Naive thymus-derived CD4-positive, alpha-beta T cell (primary cell): ENCODE measurements around the gene LCNL1. TPM values are rescaled to one million over a fixed set of nuclear protein-coding genes. Genes with fewer than 3 reads are reported as not detected.

Source experiments
- ATAC-seq: fragments of 150-1000 bp; cut with Tn5 transposase; 2 replicates; pipeline ENCODE4 v1.10.0; 2021; ENCODE audit warnings: mild to moderate bottlenecking, moderate library complexity
- CTCF ChIA-PET: fragments of 350-600 bp; sonication (Branson Sonifier 250); formaldehyde crosslinking; loops from one replicate; lab custom pipeline; 2021; ENCODE audit warnings: antibody characterized with exemption; lab: Charles Lee
- POLR2A ChIA-PET: fragments of 350-600 bp; sonication (Branson Sonifier 250); formaldehyde crosslinking; loops from one replicate; lab custom pipeline; 2021; ENCODE audit warnings: antibody characterized with exemption, inconsistent platforms; lab: Charles Lee
- DNase-seq, 9 donors: peaks; one replicate each; pipeline versions ENCODE4 v3.0.0 to v3.0.0-alpha.2; 2020 to 2022; ENCODE audit warnings: mixed read lengths in 1 of 9
- H3K27ac ChIP-seq: one replicate; pipeline ENCODE4 v1.7.0; 2013; ENCODE audit warnings: mild to moderate bottlenecking, low read depth, low read length, moderate library complexity
- H3K27me3 ChIP-seq, 2 donors: one replicate each; pipeline ENCODE4 v1.7.0; 2013; ENCODE audit warnings: low read length in 2 of 2, mild to moderate bottlenecking in 2 of 2, moderate library complexity in 2 of 2; ENCODE audit not compliant: control insufficient read depth in 2 of 2, insufficient read depth in 2 of 2
- H3K36me3 ChIP-seq, 3 experiments: 1 replicate in 2 of 3; 2 replicates in 1 of 3; pipeline ENCODE4 v1.7.0; 2013; ENCODE audit warnings: low read length in 3 of 3, mild to moderate bottlenecking in 3 of 3, moderate library complexity in 1 of 3; ENCODE audit not compliant: insufficient read depth in 3 of 3, control insufficient read depth in 2 of 3
- H3K4me1 ChIP-seq, 2 donors: one replicate each; pipeline ENCODE4 v1.7.0; 2013; ENCODE audit warnings: low read length in 2 of 2, mild to moderate bottlenecking in 2 of 2, moderate library complexity in 1 of 2; ENCODE audit not compliant: control insufficient read depth in 2 of 2, insufficient read depth in 2 of 2
- H3K4me3 ChIP-seq: 2 replicates; pipeline ENCODE4 v1.7.0; 2013; ENCODE audit warnings: mild to moderate bottlenecking, low read length
- H3K9me3 ChIP-seq, 3 experiments: 1 replicate in 2 of 3; 2 replicates in 1 of 3; pipeline ENCODE4 v1.7.0; 2013; ENCODE audit warnings: low read length in 3 of 3; ENCODE audit not compliant: control insufficient read depth in 2 of 3
- H3K27ac Mint-ChIP-seq, 9 donors: one replicate each; pipeline ENCODE4 v1.8.0; 2020 to 2022; ENCODE audit warnings: mixed read lengths in 9 of 9, mild to moderate bottlenecking in 8 of 9, moderate library complexity in 5 of 9, inconsistent platforms in 2 of 9
- H3K27me3 Mint-ChIP-seq, 5 donors: one replicate each; pipeline ENCODE4 v1.8.0; 2021 to 2022; ENCODE audit warnings: mixed read lengths in 5 of 5, mild to moderate bottlenecking in 1 of 5
- H3K36me3 Mint-ChIP-seq, 5 donors: one replicate each; pipeline ENCODE4 v1.8.0; 2020 to 2022; ENCODE audit warnings: mixed read lengths in 5 of 5, mild to moderate bottlenecking in 3 of 5, inconsistent platforms in 1 of 5
- H3K4me1 Mint-ChIP-seq, 7 donors: one replicate each; pipeline ENCODE4 v1.8.0; 2020 to 2022; ENCODE audit warnings: mixed read lengths in 7 of 7, mild to moderate bottlenecking in 3 of 7, inconsistent platforms in 1 of 7
- H3K4me3 Mint-ChIP-seq, 10 donors: one replicate each; pipeline ENCODE4 v1.8.0; 2020 to 2022; ENCODE audit warnings: mild to moderate bottlenecking in 10 of 10, mixed read lengths in 10 of 10, moderate library complexity in 6 of 10, inconsistent platforms in 2 of 10
- H3K9me3 Mint-ChIP-seq, 11 donors: one replicate each; pipeline ENCODE4 v1.8.0; 2020 to 2022; ENCODE audit warnings: mixed read lengths in 11 of 11, mild to moderate bottlenecking in 4 of 11, inconsistent platforms in 1 of 11, moderate library complexity in 1 of 11
- intact Hi-C, 2 donors: fragments of 100-400 bp; cut with micrococcal nuclease; formaldehyde crosslinking; loops; one replicate each; pipeline ENCODE4 v1.15.1; 2023
- polyA plus RNA-seq, 2 donors: library from polyadenylated mRNA; unstranded; fragments of 300-500 nt; fragmentation: Illumina TruSeq; gene quantifications; one replicate each; pipeline ENCODE4 v1.2.3, GENCODE V29; 2021
- total RNA-seq, 6 experiments: library from RNA in 5 of 6; stranded (reverse) in 5 of 6; gene quantifications; 1 replicate in 5 of 6; 2 replicates in 1 of 6; pipeline ENCODE4 v1.2.3 and lab custom pipeline; 2021 to 2026

The LCNL1 gene
- total and polyA plus RNA-seq, 7 experiments from 2014 or later, result 0.12 to 1.9 (median 0.13) TPM; not detected in 4

DNA sequence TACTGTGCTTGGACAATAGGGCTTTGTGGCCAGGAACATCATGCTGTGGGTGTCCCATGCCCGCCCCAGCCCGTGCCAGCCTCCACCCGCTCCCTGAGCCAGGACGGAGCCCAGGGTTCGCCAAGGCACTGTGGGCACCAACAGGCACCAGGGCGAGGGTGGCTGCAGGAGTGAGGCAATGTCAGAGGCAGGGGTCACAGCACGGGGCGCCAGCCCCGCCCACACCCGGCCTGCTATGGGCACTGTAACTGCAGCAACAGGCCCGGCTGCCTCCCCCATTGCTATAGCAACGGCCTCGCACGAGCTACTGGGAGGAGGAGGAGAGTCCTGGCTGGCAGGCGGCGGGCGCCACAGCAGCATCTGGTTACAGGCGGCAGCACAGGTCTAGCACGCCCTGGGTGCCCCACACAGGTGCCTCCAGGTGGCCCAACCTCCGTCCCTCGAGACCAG lies 42.7 kb downstream of the LCNL1 start:
- H3K9me3 ChIP-seq, result no peaks in the 10 kb centered on the region
- no peaks in the 10 kb centered on the region for H3K36me3 ChIP-seq
- H3K36me3 Mint-ChIP-seq, result no peaks in the 10 kb centered on the region
- ATAC-seq, result no peak
- H3K27me3 Mint-ChIP-seq, result peaks cover 0 to 8% (median 0%) of the 10 kb centered on the region in 5 donors
- no peak overlapping the region for H3K4me3 Mint-ChIP-seq
- H3K9me3 Mint-ChIP-seq, result no peaks in the 10 kb centered on the region
- ChIA-PET CTCF (interaction anchor here (0.9 to 2.3 kb wide), 2 partner anchors 10 to 21 kb away, joined by 5 to 15 read pairs; no protein-coding TSS in a partner anchor), POLR2A (interaction anchor here (1.7 kb wide), 1 partner anchor 10 kb away, joined by 7 read pairs; no protein-coding TSS in a partner anchor)
- H3K27me3 ChIP-seq, result no peaks in the 10 kb centered on the region
- H3K27ac ChIP-seq, result no peak overlapping the region
- H3K4me3 ChIP-seq, result no peak overlapping the region
- H3K4me1 Mint-ChIP-seq, result peaks cover 11 to 23% (median 20%) of the 10 kb centered on the region in 7 donors
- no peak overlapping the region for H3K27ac Mint-ChIP-seq
- DNase-seq, result no peak
- H3K4me1 ChIP-seq, result peaks cover 30 to 33% of the 10 kb centered on the region in 2 donors
- intact Hi-C loops, result no loop called here

GRCh38 chr9:137026384-137026783 lies 43.6 kb downstream of the LCNL1 start:
- CTCF ChIA-PET, result interaction anchor here (0.9 to 2.3 kb wide), 2 partner anchors 9 to 20 kb away, joined by 5 to 15 read pairs; no protein-coding TSS in a partner anchor
- H3K4me1 ChIP-seq, result peaks cover 38 to 41% of the 10 kb centered on the region in 2 donors
- Mint-ChIP-seq H3K4me3 (peak overlapping the region in 5 of 10 donors; percentile 13 to 85 (median 58)), H3K4me1 (peaks cover 13 to 28% (median 25%) of the 10 kb centered on the region in 7 donors), H3K27me3 (peaks cover 0 to 11% (median 0%) of the 10 kb centered on the region in 5 donors), H3K36me3 (no peaks in the 10 kb centered on the region), H3K27ac (peak overlapping the region in 1 of 9 donors; percentile 2), H3K9me3 (no peaks in the 10 kb centered on the region)
- no peak for ATAC-seq
- H3K9me3 ChIP-seq, result no peaks in the 10 kb centered on the region
- H3K4me3 ChIP-seq, result no peak overlapping the region
- no peak for DNase-seq
- no peak overlapping the region for H3K27ac ChIP-seq
- intact Hi-C loops, result no loop called here
- no peaks in the 10 kb centered on the region for H3K27me3 ChIP-seq
- no peaks in the 10 kb centered on the region for H3K36me3 ChIP-seq
- POLR2A ChIA-PET, result interaction anchor here (0.8 to 1.7 kb wide), 2 partner anchors 9 to 34 kb away, joined by 3 to 7 read pairs; partner anchors contain the start of gene PAXX

GRCh38 chr9:137026828-137027227 lies 44.0 kb downstream of the LCNL1 start:
- no peaks in the 10 kb centered on the region for H3K36me3 ChIP-seq
- H3K4me1 ChIP-seq, result peaks cover 42 to 45% of the 10 kb centered on the region in 2 donors
- peaks cover 0 to 11% (median 0%) of the 10 kb centered on the region in 5 donors for H3K27me3 Mint-ChIP-seq
- intact Hi-C loops, result no loop called here
- H3K4me1 Mint-ChIP-seq, result peaks cover 13 to 30% (median 27%) of the 10 kb centered on the region in 7 donors
- H3K36me3 Mint-ChIP-seq, result no peaks in the 10 kb centered on the region
- H3K9me3 ChIP-seq, result no peaks in the 10 kb centered on the region
- ChIA-PET POLR2A (interaction anchor here (0.5 to 1.7 kb wide), 3 partner anchors 8 to 35 kb away, joined by 3 to 7 read pairs (median 3); partner anchors contain the start of gene PAXX), CTCF (interaction anchor here (0.6 to 2.3 kb wide), 2 partner anchors 8 to 166 kb away, joined by 3 to 15 read pairs; no protein-coding TSS in a partner anchor)
- H3K27ac Mint-ChIP-seq, result peak overlapping the region in 2 of 9 donors; percentile 31 to 67
- ATAC-seq (no peak), DNase-seq (no peak)
- no peaks in the 10 kb centered on the region for H3K27me3 ChIP-seq
- H3K9me3 Mint-ChIP-seq, result no peaks in the 10 kb centered on the region
- H3K27ac ChIP-seq, result no peak overlapping the region
- H3K4me3 ChIP-seq, result no peak overlapping the region
- peak overlapping the region in 9 of 10 donors; percentile 58 to 94 (median 81) for H3K4me3 Mint-ChIP-seq

DNA sequence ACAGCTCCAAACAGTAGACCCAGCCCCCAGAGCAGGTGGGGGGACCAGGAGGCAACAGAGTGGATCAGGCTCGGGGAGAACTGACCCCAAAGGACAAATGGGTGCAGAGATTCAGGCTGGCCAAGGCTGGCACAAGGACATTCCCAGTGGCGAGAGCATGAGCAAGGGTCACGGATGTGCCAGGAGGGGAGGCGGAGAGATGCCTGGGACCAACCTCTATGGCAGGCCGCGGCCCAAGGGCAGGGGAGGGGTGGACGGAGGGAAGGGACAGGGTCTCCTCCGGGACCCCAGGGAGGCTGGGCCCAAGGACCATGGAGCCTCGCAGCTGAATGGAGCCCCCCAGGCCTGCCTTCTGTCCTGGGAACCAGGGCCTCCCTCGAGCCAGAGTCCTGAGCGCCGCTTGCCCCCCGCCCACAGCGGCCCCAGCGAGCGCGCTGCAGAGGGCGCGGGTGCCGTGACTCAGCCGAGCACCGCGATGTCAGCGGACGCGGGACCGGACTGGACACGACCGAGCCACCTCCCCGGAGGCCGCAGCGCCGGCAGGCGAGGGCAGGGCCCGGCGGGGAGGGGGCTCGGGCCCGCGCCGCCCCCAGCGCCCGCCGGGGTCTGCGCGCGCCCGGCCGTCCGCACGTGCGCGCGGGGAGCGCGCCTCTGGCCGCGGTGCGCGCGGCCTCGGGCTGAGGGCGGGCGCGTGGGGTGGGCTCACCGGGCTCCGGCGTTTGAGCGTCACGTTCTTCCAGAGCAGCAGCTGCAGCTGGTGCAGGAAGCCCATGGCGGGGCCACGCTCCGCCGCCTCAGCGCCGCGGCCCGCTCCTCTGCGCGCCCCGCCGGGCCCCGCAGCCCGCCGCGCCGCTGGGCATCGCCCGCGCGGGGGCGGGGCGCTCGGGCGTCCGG lies 44.8 kb downstream of the LCNL1 start, which contains the start of gene ABCA2:
Gene ABCA2, minus strand, starts transcription at position 869 of the 894 bp plus-strand sequence. Its CDS starts 97 bp downstream, at position 772.
- peak within 1 kb of the TSS; percentile 51 for H3K27ac ChIP-seq
- no peaks in the 10 kb centered on the region for H3K36me3 ChIP-seq
- H3K27ac Mint-ChIP-seq, result peak within 1 kb of the TSS in 6 of 9 donors; percentile 31 to 71 (median 66)
- H3K4me3 Mint-ChIP-seq, result peak within 1 kb of the TSS; percentile 74 to 94 (median 84)
- no peak for DNase-seq
- intact Hi-C loops, result loop anchor here (1.0 to 2.0 kb wide), 2 partner anchors 35 to 43 kb away; partner anchors contain the start of genes PAXX (in 1 of the 2) and SAPCD2 (in 1 of the 2)
- H3K27me3 Mint-ChIP-seq, result peaks cover 0 to 11% (median 0%) of the 10 kb centered on the region in 5 donors
- peaks cover 13 to 32% (median 30%) of the 10 kb centered on the region in 7 donors for H3K4me1 Mint-ChIP-seq
- POLR2A ChIA-PET, result interaction anchor here (0.5 to 1.7 kb wide), 4 partner anchors 8 to 77 kb away, joined by 3 to 7 read pairs (median 4); partner anchors contain the start of gene PAXX
- H3K4me3 ChIP-seq, result peak within 1 kb of the TSS; percentile 69
- H3K9me3 ChIP-seq, result no peaks in the 10 kb centered on the region
- no peak for ATAC-seq
- CTCF ChIA-PET, result interaction anchor here (0.6 to 2.3 kb wide), 4 partner anchors 8 to 167 kb away, joined by 3 to 15 read pairs (median 3); no protein-coding TSS in a partner anchor
- H3K9me3 Mint-ChIP-seq, result no peaks in the 10 kb centered on the region
- no peaks in the 10 kb centered on the region for H3K27me3 ChIP-seq
- H3K36me3 Mint-ChIP-seq, result no peaks in the 10 kb centered on the region
- peaks cover 49 to 51% of the 10 kb centered on the region in 2 donors for H3K4me1 ChIP-seq

- DNase-seq (peak; percentile 31 to 86 (median 58)), ATAC-seq (peak; percentile 73)
- ChIA-PET POLR2A (no interaction called here), CTCF (interaction anchor here (0.6 to 1.7 kb wide), 17 partner anchors 11 to 590 kb away, joined by 3 to 9 read pairs (median 4); partner anchors contain the start of genes CLIC3, MAN1B1 and PAXX)
- H3K36me3 ChIP-seq, result no peaks in the 10 kb centered on the region
- H3K27me3 ChIP-seq, result no peaks in the 10 kb centered on the region
- intact Hi-C loops, result loop anchor here (1.0 to 2.0 kb wide), 3 partner anchors 36 to 208 kb away; partner anchors contain the start of genes PAXX (in 1 of the 2) and SAPCD2 (in 1 of the 2)
- peak overlapping the region; percentile 69 for H3K4me3 ChIP-seq
- H3K36me3 Mint-ChIP-seq, result no peaks in the 10 kb centered on the region
- H3K9me3 ChIP-seq, result no peaks in the 10 kb centered on the region
- H3K4me3 Mint-ChIP-seq, result peak overlapping the region; percentile 71 to 85 (median 79)
- H3K4me1 ChIP-seq, result peaks cover 49 to 56% of the 10 kb centered on the region in 2 donors
- peak overlapping the region; percentile 51 for H3K27ac ChIP-seq
- H3K9me3 Mint-ChIP-seq, result no peaks in the 10 kb centered on the region
- H3K27me3 Mint-ChIP-seq, result peaks cover 0 to 11% (median 0%) of the 10 kb centered on the region in 5 donors
- H3K4me1 Mint-ChIP-seq, result peaks cover 13 to 36% (median 32%) of the 10 kb centered on the region in 7 donors
- peak overlapping the region in 1 of 9 donors; percentile 42 for H3K27ac Mint-ChIP-seq
Observed at GRCh38 chr9:137028263-137029057, 45.7 kb downstream of the LCNL1 start.
